Activated CD8-positive, alpha-beta T cell treated with anti-CD3 and anti-CD28 coated beads for 36 hours (primary cell): ENCODE data around the gene TBXT. TPM values are rescaled to one million over a fixed set of nuclear protein-coding genes. Genes with fewer than 3 reads are reported as not detected.

Experiments
- ATAC-seq: fragments of 200-7000 bp; cut with Tn5 transposase; one replicate; pipeline ENCODE4 v1.10.0; 2021; ENCODE audit warnings: mild to moderate bottlenecking, moderate library complexity
- CTCF ChIA-PET: fragments of 350-600 bp; sonication (Branson Sonifier 250); formaldehyde crosslinking; loops from one replicate; lab custom pipeline; 2021; ENCODE audit warnings: antibody characterized with exemption; lab: Charles Lee
- POLR2A ChIA-PET: fragments of 350-600 bp; sonication (Branson Sonifier 250); formaldehyde crosslinking; loops from one replicate; lab custom pipeline; 2021; ENCODE audit warnings: antibody characterized with exemption; lab: Charles Lee
- DNase-seq: peaks from one replicate; pipeline ENCODE4 v3.0.0-alpha.2; 2020
- H3K27ac Mint-ChIP-seq: one replicate; pipeline ENCODE4 v1.8.0; 2021; ENCODE audit warnings: mild to moderate bottlenecking, mixed read lengths
- H3K27me3 Mint-ChIP-seq: one replicate; pipeline ENCODE4 v1.8.0; 2021; ENCODE audit warnings: mixed read lengths
- H3K36me3 Mint-ChIP-seq: one replicate; pipeline ENCODE4 v1.8.0; 2021; ENCODE audit warnings: low read depth, mixed read lengths
- H3K4me1 Mint-ChIP-seq: one replicate; pipeline ENCODE4 v1.8.0; 2021; ENCODE audit warnings: low read depth, mixed read lengths
- H3K4me3 Mint-ChIP-seq: one replicate; pipeline ENCODE4 v1.8.0; 2021; ENCODE audit warnings: mild to moderate bottlenecking, moderate library complexity, mixed read lengths
- H3K9me3 Mint-ChIP-seq: one replicate; pipeline ENCODE4 v1.8.0; 2021; ENCODE audit warnings: mixed read lengths
- intact Hi-C: fragments of 100-400 bp; cut with micrococcal nuclease; formaldehyde crosslinking; loops from one replicate; pipeline ENCODE4 v1.10.0; 2022
- total RNA-seq, 2 experiments: library from RNA; stranded (reverse); gene quantifications; one replicate each; pipeline ENCODE4 v1.2.3, GENCODE V29; 2021
- TF ChIP-seq, protein P1 (sequence below): fragments of 200-600 bp; IDR thresholded peaks from one replicate; pipeline ENCODE4 v1.8.0; 2022; ENCODE audit warnings: antibody characterized with exemption, mild to moderate bottlenecking

The TBXT gene
- total RNA-seq, 2 experiments from 2014 or later: not detected

DNA sequence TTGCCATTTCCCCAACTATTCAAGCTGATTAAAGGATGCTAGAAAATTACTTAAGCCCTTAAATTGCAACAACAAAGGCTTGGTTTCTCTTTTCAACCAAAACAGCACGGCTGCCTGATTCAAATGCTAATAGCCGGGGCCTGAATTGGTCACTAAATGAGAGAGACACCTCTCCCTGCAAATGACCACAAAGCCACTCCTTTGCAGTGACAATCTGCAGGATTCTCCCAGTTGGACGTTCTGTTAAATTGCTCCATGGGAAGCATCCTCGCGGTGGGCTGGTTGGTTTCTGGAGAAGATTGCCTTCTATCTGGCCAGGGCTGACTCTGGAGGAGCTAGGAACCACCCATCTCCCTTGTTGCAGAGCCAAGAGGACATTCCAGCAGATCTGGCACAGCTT lies 29.7 kb upstream of the TBXT start:
- ChIA-PET CTCF (interaction anchor here (0.6 to 0.9 kb wide), 2 partner anchors 16 to 21 kb away, joined by 3 read pairs; no protein-coding TSS in a partner anchor), POLR2A (interaction anchor here (0.9 kb wide), 1 partner anchor 9 kb away, joined by 3 read pairs; no protein-coding TSS in a partner anchor)
- Mint-ChIP-seq H3K36me3 (no peaks in the 10 kb centered on the region), H3K4me1 (peaks cover 5% of the 10 kb centered on the region), H3K27me3 (no peaks in the 10 kb centered on the region), H3K4me3 (no peak overlapping the region), H3K27ac (no peak overlapping the region), H3K9me3 (no peaks in the 10 kb centered on the region)
- TF ChIP-seq, protein P1, sequence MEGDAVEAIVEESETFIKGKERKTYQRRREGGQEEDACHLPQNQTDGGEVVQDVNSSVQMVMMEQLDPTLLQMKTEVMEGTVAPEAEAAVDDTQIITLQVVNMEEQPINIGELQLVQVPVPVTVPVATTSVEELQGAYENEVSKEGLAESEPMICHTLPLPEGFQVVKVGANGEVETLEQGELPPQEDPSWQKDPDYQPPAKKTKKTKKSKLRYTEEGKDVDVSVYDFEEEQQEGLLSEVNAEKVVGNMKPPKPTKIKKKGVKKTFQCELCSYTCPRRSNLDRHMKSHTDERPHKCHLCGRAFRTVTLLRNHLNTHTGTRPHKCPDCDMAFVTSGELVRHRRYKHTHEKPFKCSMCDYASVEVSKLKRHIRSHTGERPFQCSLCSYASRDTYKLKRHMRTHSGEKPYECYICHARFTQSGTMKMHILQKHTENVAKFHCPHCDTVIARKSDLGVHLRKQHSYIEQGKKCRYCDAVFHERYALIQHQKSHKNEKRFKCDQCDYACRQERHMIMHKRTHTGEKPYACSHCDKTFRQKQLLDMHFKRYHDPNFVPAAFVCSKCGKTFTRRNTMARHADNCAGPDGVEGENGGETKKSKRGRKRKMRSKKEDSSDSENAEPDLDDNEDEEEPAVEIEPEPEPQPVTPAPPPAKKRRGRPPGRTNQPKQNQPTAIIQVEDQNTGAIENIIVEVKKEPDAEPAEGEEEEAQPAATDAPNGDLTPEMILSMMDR: no peak
- intact Hi-C loops: no loop called here
- ATAC-seq: no peak
- no peak for DNase-seq

DNA sequence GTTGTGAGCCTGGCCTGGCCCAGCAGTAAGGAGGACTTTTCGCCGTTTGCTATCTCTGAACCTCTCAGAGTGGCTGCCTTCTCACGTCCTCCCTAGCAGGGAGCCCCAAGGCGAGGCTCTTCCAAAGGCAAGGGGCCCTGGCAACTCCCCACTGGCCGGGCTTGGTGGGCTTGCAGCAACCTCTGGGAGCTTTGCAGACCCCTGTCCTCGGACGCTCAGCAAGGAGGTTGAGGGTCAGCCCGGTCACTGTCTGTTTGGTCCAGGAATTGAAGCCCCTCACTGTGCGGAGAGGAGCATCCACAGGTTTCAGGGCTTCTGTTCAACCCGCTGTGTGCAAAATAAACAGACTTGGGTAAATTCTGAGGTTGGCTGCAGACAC lies 28.2 kb upstream of the TBXT start:
- Mint-ChIP-seq H3K9me3 (no peaks in the 10 kb centered on the region), H3K4me3 (no peak overlapping the region), H3K4me1 (no peaks in the 10 kb centered on the region), H3K36me3 (no peaks in the 10 kb centered on the region), H3K27me3 (no peaks in the 10 kb centered on the region), H3K27ac (no peak overlapping the region)
- POLR2A ChIA-PET: no interaction called here
- intact Hi-C loops: no loop called here
- CTCF ChIA-PET: interaction anchor here (1.7 kb wide), 1 partner anchor 24 kb away, joined by 4 read pairs; no protein-coding TSS in a partner anchor
- DNase-seq: no peak
- ATAC-seq: no peak
- TF ChIP-seq, protein P1: no peak

DNA sequence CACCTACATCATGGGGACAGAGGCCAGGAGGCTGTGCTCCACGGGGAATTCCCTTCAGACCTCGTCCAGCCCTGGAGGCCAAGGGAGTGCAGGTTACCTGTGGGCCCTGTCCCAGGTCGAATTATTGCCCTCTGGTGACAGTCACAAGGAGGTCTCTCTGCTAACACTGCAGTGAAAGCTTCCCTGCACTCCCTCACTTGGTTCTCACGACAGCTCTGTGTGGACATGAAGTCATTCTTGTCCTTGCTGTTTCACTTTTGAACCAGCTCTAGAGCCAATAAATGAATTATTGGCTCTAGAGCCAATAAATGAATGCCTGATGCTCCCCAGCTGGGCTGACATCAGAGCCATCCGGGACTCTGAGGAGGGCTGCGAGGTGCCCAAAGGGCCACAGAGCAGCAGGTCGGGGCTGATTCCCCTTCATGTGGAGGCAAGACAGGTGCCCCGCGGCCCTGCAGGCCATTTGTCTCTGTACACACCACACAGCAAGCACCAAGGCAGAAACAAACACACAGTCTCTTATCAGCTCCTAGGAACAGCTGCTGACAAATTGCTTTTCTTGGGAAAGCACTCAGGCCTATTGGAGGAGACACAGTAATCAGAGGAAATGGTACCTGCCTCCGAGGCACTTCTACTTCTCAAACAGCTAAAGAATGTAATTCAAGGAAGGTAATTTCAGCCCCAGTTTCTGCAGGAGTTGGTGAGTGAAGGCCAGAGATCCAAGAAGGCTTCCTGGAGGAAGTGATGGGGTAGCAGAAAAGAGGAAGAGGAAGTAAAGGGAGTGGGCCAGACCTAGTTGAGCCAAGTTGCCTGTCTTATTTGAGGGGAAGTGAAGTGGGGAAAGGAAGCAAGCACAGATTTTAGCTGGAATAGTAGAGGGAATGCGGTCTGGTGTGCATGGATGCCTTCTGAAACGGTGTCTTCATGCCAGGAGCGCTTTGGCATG lies 27.5 kb upstream of the TBXT start:
- Mint-ChIP-seq H3K36me3 (no peaks in the 10 kb centered on the region), H3K4me3 (no peak overlapping the region), H3K9me3 (no peaks in the 10 kb centered on the region), H3K27ac (no peak overlapping the region), H3K27me3 (no peaks in the 10 kb centered on the region), H3K4me1 (no peaks in the 10 kb centered on the region)
- intact Hi-C loops: no loop called here
- ChIA-PET CTCF (interaction anchor here (1.7 kb wide), 1 partner anchor 24 kb away, joined by 4 read pairs; no protein-coding TSS in a partner anchor), POLR2A (no interaction called here)
- no peak for ATAC-seq
- DNase-seq: no peak
- TF ChIP-seq, protein P1: no peak

DNA sequence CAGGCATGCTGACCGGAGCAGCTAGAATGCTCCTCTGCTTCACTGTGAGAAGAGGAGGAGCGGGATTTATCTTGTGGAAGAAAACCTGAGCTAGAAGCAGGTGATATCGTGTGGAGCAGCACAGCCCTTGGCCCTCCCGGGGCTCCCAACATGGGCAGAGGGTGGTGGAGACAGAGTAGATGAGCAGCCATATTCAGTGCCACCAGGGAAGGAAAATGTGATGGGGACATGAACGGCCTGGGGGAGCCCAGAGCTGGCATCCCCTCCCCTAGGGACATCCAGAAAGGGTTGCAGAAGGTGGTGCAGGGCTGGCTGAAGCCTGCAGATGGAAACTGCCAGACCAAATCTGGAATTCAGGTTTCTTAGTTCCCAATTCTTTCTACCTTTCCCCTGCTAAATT lies 24.9 kb upstream of the TBXT start:
- Mint-ChIP-seq H3K4me3 (no peak overlapping the region), H3K9me3 (no peaks in the 10 kb centered on the region), H3K27ac (no peak overlapping the region), H3K36me3 (no peaks in the 10 kb centered on the region), H3K4me1 (no peaks in the 10 kb centered on the region), H3K27me3 (no peaks in the 10 kb centered on the region)
- intact Hi-C loops: no loop called here
- ATAC-seq (no peak), DNase-seq (no peak)
- CTCF ChIA-PET: no interaction called here
- TF ChIP-seq, protein P1: no peak
- POLR2A ChIA-PET: no interaction called here

DNA sequence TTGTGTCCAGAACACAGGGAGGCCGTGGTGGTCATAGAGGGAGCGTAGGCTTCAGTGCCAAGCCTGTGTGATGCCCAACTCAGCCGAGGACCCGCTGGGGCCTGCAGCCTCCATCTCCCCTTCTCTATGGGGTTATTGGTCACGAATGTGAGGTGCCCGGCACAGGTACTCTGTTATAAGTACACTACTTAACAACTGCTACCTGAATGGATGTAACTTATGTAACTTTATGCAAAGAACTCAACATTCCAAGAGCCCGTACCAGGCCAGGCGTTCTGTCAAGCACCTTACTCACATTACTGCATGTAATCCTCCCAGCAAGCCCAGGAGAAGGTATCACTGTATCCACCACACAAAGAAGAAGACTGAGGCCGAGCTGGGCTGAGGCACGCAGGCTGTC lies 24.5 kb upstream of the TBXT start:
- TF ChIP-seq, protein P1: no peak
- H3K4me3 Mint-ChIP-seq: no peak overlapping the region
- ATAC-seq (no peak), DNase-seq (no peak)
- H3K27me3 Mint-ChIP-seq: peaks cover 3% of the 10 kb centered on the region
- ChIA-PET POLR2A (no interaction called here), CTCF (no interaction called here)
- no peaks in the 10 kb centered on the region for H3K4me1 Mint-ChIP-seq
- H3K36me3 Mint-ChIP-seq: no peaks in the 10 kb centered on the region
- H3K27ac Mint-ChIP-seq: no peak overlapping the region
- intact Hi-C loops: no loop called here
- peaks cover 2% of the 10 kb centered on the region for H3K9me3 Mint-ChIP-seq
